GM20431 (cell line): ENCODE measurements around the gene ZBTB7B.
"Not testable (repeated sequence)": the region's sequence is repeated elsewhere in the genome, so short reads cannot be mapped to it uniquely, and the experiment has no call there.

Experiments
- in situ Hi-C: fragments of 300-500 bp; cut with MseI, MboI; formaldehyde crosslinking; loops from one replicate; pipeline ENCODE4 v1.15.0; 2020; ENCODE audit warnings: low sequenced_read_pairs; ENCODE audit not compliant: unreplicated experiment

ZBTB7B gene

DNA sequence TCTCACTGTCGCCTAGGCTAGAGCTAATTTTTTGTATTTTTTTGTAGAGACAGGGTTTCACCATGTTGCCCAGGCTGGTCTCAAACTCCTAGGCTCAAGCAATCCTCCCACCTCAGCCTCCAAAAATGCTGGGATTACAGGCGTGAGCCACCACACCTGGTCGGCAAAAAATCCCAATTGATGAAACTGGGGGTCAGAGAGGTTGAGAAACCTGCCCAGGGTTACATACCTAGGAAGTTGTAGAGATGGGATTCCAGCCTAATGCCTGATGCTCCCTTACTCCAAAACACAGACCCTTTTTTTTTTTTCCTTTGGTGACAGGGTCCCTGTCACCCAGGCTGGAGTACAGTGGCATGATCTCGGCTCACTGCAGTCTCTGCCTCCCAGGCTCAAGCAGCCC, 15.9 kb upstream of the ZBTB7B start:
- in situ Hi-C loops: not testable (repeated sequence)

- in situ Hi-C loops: no loop called here
These were observed 15.3 kb upstream of the ZBTB7B start for GRCh38 chr1:154987326-154987725.

DNA sequence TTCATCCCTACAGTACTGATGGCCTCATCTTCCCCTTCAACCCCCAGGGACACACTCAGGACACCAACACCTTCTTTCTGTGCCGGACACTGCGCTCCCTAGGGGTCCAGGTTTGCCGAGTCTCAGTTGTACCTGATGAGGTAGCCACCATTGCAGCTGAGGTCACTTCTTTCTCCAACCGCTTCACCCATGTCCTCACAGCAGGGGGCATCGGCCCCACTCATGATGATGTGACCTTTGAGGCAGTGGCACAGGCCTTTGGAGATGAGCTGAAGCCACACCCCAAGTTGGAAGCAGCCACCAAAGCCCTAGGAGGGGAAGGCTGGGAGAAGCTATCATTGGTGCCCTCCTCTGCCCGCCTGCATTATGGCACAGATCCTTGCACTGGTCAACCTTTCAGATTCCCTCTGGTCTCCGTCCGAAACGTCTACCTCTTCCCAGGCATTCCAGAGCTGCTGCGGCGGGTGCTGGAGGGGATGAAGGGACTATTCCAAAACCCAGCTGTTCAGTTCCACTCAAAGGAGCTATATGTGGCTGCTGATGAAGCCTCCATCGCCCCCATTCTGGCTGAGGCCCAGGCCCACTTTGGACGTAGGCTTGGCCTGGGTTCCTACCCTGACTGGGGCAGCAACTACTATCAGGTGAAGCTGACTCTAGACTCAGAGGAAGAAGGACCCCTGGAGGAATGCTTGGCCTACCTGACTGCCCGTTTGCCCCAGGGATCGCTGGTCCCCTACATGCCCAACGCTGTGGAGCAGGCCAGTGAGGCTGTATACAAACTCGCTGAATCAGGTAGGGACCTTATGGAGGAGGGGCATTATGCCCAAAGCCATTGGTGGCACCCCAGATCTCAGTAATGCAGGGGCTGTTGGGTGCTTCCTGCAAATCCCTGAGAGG, 14.3 kb upstream of the ZBTB7B start:
- in situ Hi-C loops: no loop called here

DNA sequence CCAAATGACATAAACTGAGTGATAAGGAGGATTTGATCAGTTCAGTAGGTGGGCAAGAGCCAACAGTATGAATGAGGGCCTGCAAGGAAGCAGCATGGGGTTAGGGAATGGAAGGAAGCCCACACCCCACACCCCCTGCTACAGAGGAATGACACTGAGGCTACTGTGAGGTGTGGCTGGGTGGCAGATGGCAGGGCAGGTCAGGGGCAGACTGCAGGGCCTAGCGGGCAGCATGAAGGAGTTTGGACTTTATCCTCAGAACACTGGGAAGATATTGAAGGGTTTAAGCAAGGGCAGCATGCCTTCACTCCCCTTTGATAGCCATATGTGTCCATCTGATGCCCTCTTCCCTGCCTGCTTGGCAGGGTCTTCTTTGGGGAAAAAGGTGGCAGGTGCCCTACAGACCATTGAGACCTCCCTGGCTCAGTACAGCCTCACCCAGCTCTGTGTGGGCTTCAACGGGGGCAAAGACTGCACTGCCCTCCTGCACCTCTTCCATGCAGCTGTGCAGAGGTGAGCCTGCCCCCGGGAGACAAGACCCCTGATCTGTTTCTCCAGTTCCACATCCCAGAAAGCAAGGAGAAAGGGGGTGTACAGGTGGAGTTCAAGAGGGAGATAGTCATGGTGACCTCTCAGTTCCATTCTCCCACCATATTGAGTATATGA, 13.3 kb upstream of the ZBTB7B start:
- in situ Hi-C loops: no loop called here

- in situ Hi-C loops: no loop called here
These were observed 12.3 kb upstream of the ZBTB7B start for GRCh38 chr1:154990276-154990675.

DNA sequence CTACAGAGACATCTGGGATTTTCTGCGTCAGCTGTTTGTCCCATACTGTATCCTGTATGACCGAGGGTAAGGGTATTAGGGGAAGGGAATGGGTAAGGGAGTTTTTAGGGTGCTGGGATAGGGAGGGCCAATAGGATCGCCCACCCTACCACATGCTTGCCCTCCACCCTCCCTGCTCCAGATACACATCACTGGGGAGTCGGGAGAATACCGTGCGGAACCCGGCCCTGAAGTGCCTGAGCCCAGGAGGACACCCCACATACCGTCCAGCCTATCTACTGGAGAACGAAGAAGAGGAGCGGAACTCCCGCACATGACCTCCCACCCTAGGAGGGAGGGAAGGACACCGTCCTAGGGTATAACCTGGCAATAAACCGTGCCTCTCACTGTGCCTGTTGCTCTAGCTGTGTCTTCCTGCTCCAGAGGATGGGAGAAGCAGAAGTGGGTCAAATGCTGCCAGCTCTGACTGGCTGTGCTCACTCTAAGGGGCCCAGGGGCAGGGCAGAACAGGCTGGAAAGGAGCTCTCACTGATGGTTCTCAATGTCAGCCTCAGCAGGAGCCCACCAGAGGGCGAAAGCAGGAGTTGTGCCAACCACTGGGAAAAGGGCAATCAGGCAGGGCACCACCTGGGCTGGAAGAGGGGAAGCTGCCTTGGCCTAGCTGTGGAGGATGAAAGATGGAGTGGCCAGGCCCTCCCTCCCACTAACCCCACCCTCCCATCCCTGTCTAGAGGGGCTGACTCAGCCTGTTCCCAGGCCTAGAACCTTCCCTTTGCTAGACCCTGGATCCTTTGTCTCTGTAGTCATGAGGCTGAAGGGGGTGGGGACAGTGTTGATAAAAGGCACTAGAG, 9.7 kb upstream of the ZBTB7B start:
- in situ Hi-C loops: no loop called here

- in situ Hi-C loops: no loop called here
These were observed 8.9 kb upstream of the ZBTB7B start, which contains the start of gene LENEP for GRCh38 chr1:154993572-154994268. LENEP (plus strand) TSS chr1:154993586; CDS start chr1:154993608, 22 bp downstream.

- in situ Hi-C loops: no loop called here
These were observed 8.4 kb upstream of the ZBTB7B start for GRCh38 chr1:154994269-154994587.

- in situ Hi-C loops: no loop called here
These were observed 8.0 kb upstream of the ZBTB7B start for GRCh38 chr1:154994591-154994990.

- in situ Hi-C loops: not testable (repeated sequence)
These were observed 7.2 kb upstream of the ZBTB7B start for GRCh38 chr1:154995301-154995983.

DNA sequence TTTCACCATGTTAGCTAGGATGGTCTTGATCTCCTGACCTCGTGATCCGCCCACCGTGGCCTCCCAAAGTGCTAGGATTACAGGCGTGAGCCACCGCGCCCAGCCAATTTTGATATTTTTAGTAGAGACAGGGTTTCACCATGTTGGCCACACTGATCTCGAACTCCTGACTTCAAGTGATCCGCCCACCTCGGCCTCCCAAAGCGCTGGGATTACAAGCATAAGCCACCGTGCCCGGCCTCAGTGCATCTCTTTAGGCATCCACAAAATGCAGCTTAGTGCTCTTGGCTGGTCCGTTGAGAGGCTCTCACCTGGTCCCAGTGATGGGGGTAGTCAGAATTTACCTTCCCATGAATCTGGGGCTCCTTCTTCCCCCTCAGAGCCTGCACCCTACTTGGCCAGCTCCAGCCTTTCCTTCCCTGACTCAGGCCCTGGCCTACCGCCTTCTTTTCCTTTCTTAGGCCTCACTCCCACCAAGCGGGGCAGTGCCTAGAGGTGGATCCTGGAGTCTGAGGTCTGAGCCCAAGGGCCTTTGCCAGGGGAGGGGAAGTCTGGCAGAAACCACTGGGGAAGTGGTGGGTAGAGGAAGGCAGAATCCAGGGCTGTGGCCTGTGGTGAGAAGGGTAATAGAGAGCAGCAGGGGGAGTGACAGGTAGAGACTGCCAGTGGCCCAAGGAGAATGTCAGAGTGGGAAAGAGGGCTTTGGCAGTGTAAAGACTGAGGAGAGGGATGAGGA, 5.5 kb upstream of the ZBTB7B start:
- in situ Hi-C loops: no loop called here

DNA sequence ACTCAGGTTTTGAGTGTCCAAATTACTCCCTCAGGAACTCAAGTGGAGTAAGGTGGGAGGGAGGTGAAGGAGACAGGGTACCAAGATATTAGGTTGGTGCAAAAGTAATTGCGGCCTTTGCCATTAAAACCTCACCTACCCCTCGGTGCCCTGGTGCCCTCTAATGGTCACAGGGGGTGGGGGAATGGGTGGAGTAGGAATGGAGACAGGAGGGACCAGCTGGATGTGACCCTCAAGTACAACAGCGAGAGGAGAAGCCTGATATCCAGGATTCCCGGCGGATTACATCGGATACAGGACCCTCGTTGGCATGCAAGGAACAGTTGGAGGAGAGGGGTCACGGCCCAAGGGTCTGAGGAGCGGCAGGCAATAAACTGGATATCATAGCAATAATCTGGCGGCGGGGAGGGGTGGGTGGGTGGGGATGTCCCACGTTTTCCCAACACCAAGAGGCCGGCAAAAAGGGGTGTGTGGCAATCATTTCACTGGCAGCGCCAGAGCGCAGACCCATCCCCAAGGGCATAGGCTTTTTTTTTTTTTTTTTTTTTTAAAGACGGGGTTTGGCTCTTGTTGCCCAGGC, 4.3 kb upstream of the ZBTB7B start:
- in situ Hi-C loops: no loop called here

DNA sequence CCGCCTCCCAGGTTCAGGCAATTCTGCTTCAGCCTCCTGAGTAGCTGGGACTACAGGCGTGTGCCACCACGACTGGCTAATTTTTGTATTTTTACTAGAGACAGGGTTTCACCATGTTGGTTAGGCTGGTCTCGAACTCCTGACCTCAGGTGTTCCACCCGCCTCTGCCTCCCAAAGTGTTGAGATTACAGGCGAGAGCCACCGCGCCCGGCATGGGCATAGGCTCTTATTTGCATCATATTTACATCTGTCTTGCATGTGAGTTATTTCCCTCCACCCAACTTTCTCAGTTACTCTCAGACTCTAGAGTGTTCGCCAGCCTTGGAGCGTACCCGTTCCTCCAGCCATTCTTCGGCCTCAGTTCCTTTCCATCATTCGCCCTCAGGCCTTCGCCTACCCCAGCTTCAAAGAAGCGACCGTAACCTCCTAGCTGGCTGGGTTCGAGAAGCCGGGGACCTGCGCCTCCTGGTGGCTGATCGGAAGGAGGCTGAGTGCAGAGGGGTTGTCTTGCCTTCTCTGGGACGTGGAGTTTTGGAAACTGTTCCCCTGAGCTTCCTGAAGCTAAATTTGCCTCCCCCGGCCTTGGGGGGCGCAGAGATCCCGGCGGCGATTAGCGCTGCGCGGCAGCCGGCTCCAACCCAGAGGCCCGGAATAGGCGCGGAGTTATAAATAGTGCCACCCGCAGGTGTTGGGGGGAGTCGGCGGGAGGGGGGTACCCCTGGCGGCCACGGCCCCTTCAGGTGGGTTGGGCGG, 3.6 kb upstream of the ZBTB7B start:
- in situ Hi-C loops: no loop called here

- in situ Hi-C loops: no loop called here
These were observed 2.8 kb upstream of the ZBTB7B start for GRCh38 chr1:154999571-155000410.

GRCh38 chr1:155000411-155000725, 2.2 kb upstream of the ZBTB7B start:
- in situ Hi-C loops: no loop called here

- in situ Hi-C loops: no loop called here
These were observed 1.7 kb upstream of the ZBTB7B start for GRCh38 chr1:155000726-155001424.

- in situ Hi-C loops: no loop called here
These were observed 1.3 kb upstream of the ZBTB7B start for GRCh38 chr1:155001425-155001674.
